Upper lobe of right lung (tissue), 1 donor: ENCODE results near the gene PCDHA6. TPM values are rescaled to one million over a fixed set of nuclear protein-coding genes. Genes with fewer than 3 reads are reported as not detected.
"Not testable (repeated sequence)": the region's sequence is repeated elsewhere in the genome, so short reads cannot be mapped to it uniquely, and the experiment has no call there.

Source experiments
- ATAC-seq: fragments of 200-7000 bp; cut with Tn5 transposase; one replicate; pipeline ENCODE4 v1.9.1; 2020; ENCODE audit warnings: mild to moderate bottlenecking, moderate library complexity
- DNase-seq: peaks from one replicate; pipeline ENCODE4 v3.0.0-alpha.2; 2020
- H3K27ac ChIP-seq: fragments of 200-600 bp; one replicate; pipeline ENCODE4 v1.8.0; 2022
- H3K27me3 ChIP-seq: fragments of 200-600 bp; one replicate; pipeline ENCODE4 v1.8.0; 2022; ENCODE audit warnings: mild to moderate bottlenecking
- H3K36me3 ChIP-seq: fragments of 200-600 bp; one replicate; pipeline ENCODE4 v1.8.0; 2022
- H3K4me1 ChIP-seq: fragments of 200-600 bp; one replicate; pipeline ENCODE4 v1.8.0; 2022
- H3K4me3 ChIP-seq: fragments of 200-600 bp; one replicate; pipeline ENCODE4 v1.8.0; 2022; ENCODE audit warnings: mild to moderate bottlenecking
- H3K9me3 ChIP-seq: fragments of 200-600 bp; one replicate; pipeline ENCODE4 v1.8.0; 2022
- CTCF ChIP-seq: fragments of 200-600 bp; IDR thresholded peaks from one replicate; pipeline ENCODE4 v1.8.0; 2022; ENCODE audit warnings: antibody characterized with exemption
- intact Hi-C: fragments of 100-400 bp; cut with DNase I; formaldehyde crosslinking; loops from one replicate; pipeline ENCODE4 v1.11.0; 2022
- total RNA-seq: library from RNA; stranded (reverse); fragmentation: NEBNext Ultra II Directional; extraction: Animal tissue kit (Norgen Biotek cat#: 25700); gene quantifications from one replicate; pipeline ENCODE4 v1.2.1, GENCODE V29; 2021
- donor health status: DM: no; HTN: yes; CAD: no; lungs with severe emphysema.

PCDHA6 gene
- total RNA-seq, 1 donor from 2014 or later: 0.64 TPM

- peak; percentile 33 for TF ChIP-seq CTCF
These were observed 26.3 kb upstream of the PCDHA6 start for GRCh38 chr5:140801494-140801841.

GRCh38 chr5:140802381-140802780 is 25.4 kb upstream of the PCDHA6 start:
- ATAC-seq, H3K27ac ChIP-seq, H3K9me3 ChIP-seq, H3K4me3 ChIP-seq, H3K36me3 ChIP-seq, intact Hi-C loops, H3K4me1 ChIP-seq, DNase-seq: not testable (repeated sequence)
- peaks cover 10% of the 10 kb centered on the region for H3K27me3 ChIP-seq

More at GRCh38 chr5:140801494-140801841, 26.3 kb upstream of the PCDHA6 start:
- no peak for ATAC-seq
- peaks cover 10% of the 10 kb centered on the region for H3K27me3 ChIP-seq
- H3K4me1 ChIP-seq: no peaks in the 10 kb centered on the region
- H3K36me3 ChIP-seq: no peaks in the 10 kb centered on the region
- H3K4me3 ChIP-seq: peak overlapping the region; percentile 43
- no peak for DNase-seq
- intact Hi-C loops: no loop called here
- no peak overlapping the region for H3K27ac ChIP-seq
- no peaks in the 10 kb centered on the region for H3K9me3 ChIP-seq

GRCh38 chr5:140802781-140803271 is 24.9 kb upstream of the PCDHA6 start:
- no peak for DNase-seq
- no peak overlapping the region for H3K4me3 ChIP-seq
- intact Hi-C loops: no loop called here
- no peak for ATAC-seq
- no peak overlapping the region for H3K27ac ChIP-seq
- no peak for TF ChIP-seq CTCF
- H3K9me3 ChIP-seq: no peaks in the 10 kb centered on the region
- H3K27me3 ChIP-seq: peaks cover 10% of the 10 kb centered on the region
- no peaks in the 10 kb centered on the region for H3K36me3 ChIP-seq
- no peaks in the 10 kb centered on the region for H3K4me1 ChIP-seq

- peaks cover 3% of the 10 kb centered on the region for H3K27me3 ChIP-seq
- H3K4me1 ChIP-seq: no peaks in the 10 kb centered on the region
- TF ChIP-seq CTCF: peak; percentile 45
- H3K4me3 ChIP-seq: peak within 1 kb of the TSS; percentile 46
- H3K9me3 ChIP-seq: no peaks in the 10 kb centered on the region
- H3K36me3 ChIP-seq: no peaks in the 10 kb centered on the region
- no peak within 1 kb of the TSS for H3K27ac ChIP-seq
- intact Hi-C loops: no loop called here
- peak; percentile 77 for ATAC-seq
- DNase-seq: peak; percentile 65
These were observed 20.7 kb upstream of the PCDHA6 start, which contains the start of gene PCDHA4 for GRCh38 chr5:140806834-140807775. Gene PCDHA4 (plus strand): TSS chr5:140807068.

- H3K4me1 ChIP-seq, intact Hi-C loops, H3K9me3 ChIP-seq, ATAC-seq, H3K4me3 ChIP-seq, H3K27me3 ChIP-seq, H3K27ac ChIP-seq, H3K36me3 ChIP-seq: not testable (repeated sequence)
- peak; percentile 56 for DNase-seq
These were observed 19.4 kb upstream of the PCDHA6 start for GRCh38 chr5:140808241-140808888.

GRCh38 chr5:140808889-140809291 is 18.9 kb upstream of the PCDHA6 start:
- Histone ChIP-seq H3K27ac (no peak overlapping the region), H3K36me3 (no peaks in the 10 kb centered on the region), H3K9me3 (no peaks in the 10 kb centered on the region), H3K4me1 (no peaks in the 10 kb centered on the region), H3K4me3 (no peak overlapping the region), H3K27me3 (no peaks in the 10 kb centered on the region)
- no peak for TF ChIP-seq CTCF
- peak; percentile 53 for DNase-seq
- ATAC-seq: no peak
- intact Hi-C loops: no loop called here
